Endometrium (tissue), 2 donors: ENCODE measurements around the gene TYSND1.
A peak's percentile ranks its signal among the peaks of the same experiment; 100 is the strongest.
"Not testable (repeated sequence)": the region's sequence is repeated elsewhere in the genome, so short reads cannot be mapped to it uniquely, and the experiment has no call there.

Source experiments
- FAIRE-seq: peaks from 2 replicates; lab custom pipeline; 2012; peaks lifted over from hg19 to GRCh38; lab: Jason Lieb, UNC
- donor health status: control.
- donor health status: control.

Gene TYSND1

GRCh38 chr10:70146489-70147258 lies at the start of gene TYSND1:
Gene TYSND1 (minus strand): TSS chr10:70146700. CDS start chr10:70146586, 114 bp downstream.
- FAIRE-seq: peak; percentile 98

- no peak for FAIRE-seq
Measured at GRCh38 chr10:70193391-70193844, 46.9 kb upstream of the TYSND1 start.

- no peak for FAIRE-seq
Measured at GRCh38 chr10:70192326-70192968, 45.9 kb upstream of the TYSND1 start.

- FAIRE-seq: no peak
Measured at GRCh38 chr10:70191972-70192305, 45.4 kb upstream of the TYSND1 start.

GRCh38 chr10:70191161-70191971 lies 44.9 kb upstream of the TYSND1 start:
- FAIRE-seq: no peak

GRCh38 chr10:70190581-70190980 lies 44.1 kb upstream of the TYSND1 start:
- no peak for FAIRE-seq

GRCh38 chr10:70190102-70190501 lies 43.6 kb upstream of the TYSND1 start:
- no peak for FAIRE-seq

- FAIRE-seq: no peak
Measured at GRCh38 chr10:70188768-70189167, 42.3 kb upstream of the TYSND1 start.

GRCh38 chr10:70186571-70186970 lies 40.1 kb upstream of the TYSND1 start:
- no peak for FAIRE-seq

- FAIRE-seq: no peak
Measured at GRCh38 chr10:70186090-70186489, 39.6 kb upstream of the TYSND1 start.

- no peak for FAIRE-seq
Measured at GRCh38 chr10:70183304-70183703, 36.8 kb upstream of the TYSND1 start.

- not testable (repeated sequence) for FAIRE-seq
Measured at GRCh38 chr10:70179209-70179608, 32.7 kb upstream of the TYSND1 start.

- FAIRE-seq: no peak
Measured at GRCh38 chr10:70178139-70178725, 31.7 kb upstream of the TYSND1 start.

- FAIRE-seq: no peak
Measured at GRCh38 chr10:70176441-70176840, 29.9 kb upstream of the TYSND1 start.

GRCh38 chr10:70175516-70175915 lies 29.0 kb upstream of the TYSND1 start:
- no peak for FAIRE-seq

GRCh38 chr10:70174058-70174741 lies 27.7 kb upstream of the TYSND1 start:
- FAIRE-seq: no peak

GRCh38 chr10:70169649-70170364 lies 23.3 kb upstream of the TYSND1 start:
- no peak for FAIRE-seq

- FAIRE-seq: no peak
Measured at GRCh38 chr10:70169011-70169410, 22.5 kb upstream of the TYSND1 start.

- no peak for FAIRE-seq
Measured at GRCh38 chr10:70167246-70167645, 20.7 kb upstream of the TYSND1 start.

- FAIRE-seq: no peak
Measured at GRCh38 chr10:70166394-70166793, 19.9 kb upstream of the TYSND1 start.

- FAIRE-seq: no peak
Measured at GRCh38 chr10:70164163-70164562, 17.7 kb upstream of the TYSND1 start.
